SK-N-SH (cell line): ENCODE results near the gene ZNF18. TPM values are rescaled to one million over a fixed set of nuclear protein-coding genes. Genes with fewer than 3 reads are reported as not detected.

ENCODE experiments used
- CTCF ChIA-PET: fragments of 300-600, 350-600 bp; formaldehyde crosslinking; extraction: SDS; loops from one replicate; lab custom pipeline; 2021; lab: Yijun Ruan, JAX
- POLR2A ChIA-PET: fragments of 350-600 bp; sonication (Branson Sonifier 250); formaldehyde crosslinking; extraction: SDS; loops from one replicate; lab custom pipeline; 2020; ENCODE audit warnings: antibody characterized with exemption, inconsistent platforms; lab: Yijun Ruan, JAX
- DNase-seq: peaks from one replicate; pipeline ENCODE4 v3.0.0; 2012
- H2AFZ ChIP-seq: fragments of 200-600 bp; sonication (generic); 2 replicates; pipeline ENCODE4 v1.8.1; 2016; ENCODE audit warnings: antibody characterized with exemption, mild to moderate bottlenecking, low read depth
- H3F3A ChIP-seq: fragments of 200-600 bp; sonication (generic); replicated peaks from 2 replicates; pipeline ENCODE3; 2016; ENCODE audit warnings: antibody characterized with exemption, mild to moderate bottlenecking; ENCODE audit not compliant: insufficient read depth
- H3K27ac ChIP-seq, 2 experiments: fragments of 200-500 bp in 1 of 2; fragments of 200-600 bp in 1 of 2; sonication (Bioruptor generic) in 1 of 2; sonication (generic), shearing (Covaris generic) in 1 of 2; 2 replicates each; pipeline versions ENCODE4 v1.5.1 to v1.6.1; 2014 to 2016; ENCODE audit warnings: low read depth in 2 of 2, inconsistent platforms in 1 of 2, low read length in 1 of 2, mild to moderate bottlenecking in 1 of 2, mixed read lengths in 1 of 2
- H3K27me3 ChIP-seq: fragments of 200-600 bp; sonication (generic), shearing (Covaris generic); 2 replicates; pipeline ENCODE4 v1.6.1; 2016; ENCODE audit warnings: mixed run types; ENCODE audit not compliant: insufficient read depth
- H3K36me3 ChIP-seq, 2 experiments: fragments of 200-500 bp in 1 of 2; fragments of 200-600 bp in 1 of 2; sonication (Bioruptor generic) in 1 of 2; sonication (generic) in 1 of 2; replicated peaks in 1 of 2; 2 replicates each; pipeline versions ENCODE3 to v1.5.1; 2014 to 2016; ENCODE audit warnings: low read length in 1 of 2, mild to moderate bottlenecking in 1 of 2; ENCODE audit not compliant: insufficient read depth in 2 of 2, control insufficient read depth in 1 of 2
- H3K4me1 ChIP-seq, 2 experiments: fragments of 200-500 bp in 1 of 2; fragments of 200-600 bp in 1 of 2; sonication (Bioruptor generic) in 1 of 2; sonication (generic), shearing (Covaris generic) in 1 of 2; 2 replicates each; pipeline versions ENCODE4 v1.5.1 to v1.6.1; 2014 to 2016; ENCODE audit warnings: low read depth in 1 of 2, low read length in 1 of 2, mixed run types in 1 of 2; ENCODE audit not compliant: insufficient read depth in 2 of 2, control insufficient read depth in 1 of 2
- H3K4me2 ChIP-seq: fragments of 200-600 bp; sonication (generic), shearing (Covaris generic); 2 replicates; pipeline ENCODE4 v1.6.1; 2017; ENCODE audit warnings: mixed run types
- H3K4me3 ChIP-seq, 2 experiments: fragments of 200-500 bp in 1 of 2; fragments of 200-600 bp in 1 of 2; sonication (Bioruptor generic) in 1 of 2; sonication (generic), shearing (Covaris generic) in 1 of 2; 2 replicates each; pipeline versions ENCODE4 v1.5.1 to v1.8.1; 2014 to 2016; ENCODE audit warnings: low read depth in 2 of 2, inconsistent platforms in 1 of 2, low read length in 1 of 2, mild to moderate bottlenecking in 1 of 2, mixed read lengths in 1 of 2, moderate library complexity in 1 of 2
- H3K79me2 ChIP-seq: fragments of 200-600 bp; sonication (generic); 2 replicates; pipeline ENCODE4 v1.8.1; 2017; ENCODE audit warnings: mild to moderate bottlenecking; ENCODE audit not compliant: insufficient read depth
- H3K9ac ChIP-seq: fragments of 200-600 bp; sonication (generic); 2 replicates; pipeline ENCODE4 v1.6.1; 2017; ENCODE audit warnings: mixed run types
- H3K9me2 ChIP-seq: fragments of 200-600 bp; sonication (generic); 2 replicates; pipeline ENCODE4 v1.6.1; 2017; ENCODE audit warnings: mixed run types
- H3K9me3 ChIP-seq: fragments of 200-600 bp; sonication (generic); 2 replicates; pipeline ENCODE4 v1.6.1; 2017; ENCODE audit warnings: mixed run types, mild to moderate bottlenecking, moderate library complexity
- H4K20me1 ChIP-seq: fragments of 200-600 bp; sonication (generic); 2 replicates; pipeline ENCODE4 v1.6.1; 2017; ENCODE audit warnings: mild to moderate bottlenecking, mixed run types; ENCODE audit not compliant: insufficient read depth
- CHD2 ChIP-seq: fragments of 150-350 bp; IDR thresholded peaks from 2 replicates; pipeline ENCODE4 v1.6.1; 2018; ENCODE audit warnings: low read length; ENCODE audit not compliant: partially characterized antibody
- EP300 ChIP-seq, 2 experiments: IDR thresholded peaks; 2 replicates each; pipeline versions ENCODE4 v1.4.0 to v1.6.1; 2012; ENCODE audit warnings: borderline replicate concordance in 1 of 2, low read depth in 1 of 2, low read length in 1 of 2
- EZH2phosphoT487 ChIP-seq: fragments of 200-600 bp; sonication (generic); IDR thresholded peaks from 2 replicates; pipeline ENCODE4 v1.6.1; 2017; ENCODE audit warnings: low read depth, mixed run types, mild to moderate bottlenecking, antibody characterized with exemption, moderate library complexity, borderline replicate concordance
- FOSL2 ChIP-seq: IDR thresholded peaks from 2 replicates; pipeline ENCODE4 v1.4.0; 2012; ENCODE audit warnings: low read depth, mild to moderate bottlenecking, moderate library complexity, borderline replicate concordance
- FOXJ3 ChIP-seq: sonication (generic); formaldehyde crosslinking; IDR thresholded peaks from 2 replicates; pipeline ENCODE4 v1.5.1; 2020; ENCODE audit warnings: mild to moderate bottlenecking, missing genetic modification reagents
- GABPA ChIP-seq: IDR thresholded peaks from 2 replicates; pipeline ENCODE4 v1.4.0; 2012; ENCODE audit warnings: low read depth, mild to moderate bottlenecking
- MEF2A ChIP-seq: IDR thresholded peaks from 2 replicates; pipeline ENCODE4 v1.4.0; 2012; ENCODE audit warnings: low read depth, borderline replicate concordance
- MXI1 ChIP-seq: IDR thresholded peaks from 2 replicates; pipeline ENCODE4 v1.6.1; 2012; ENCODE audit warnings: mild to moderate bottlenecking, low read depth, low read length, improper control_type of control experiment
- NRF1 ChIP-seq: IDR thresholded peaks from 2 replicates; pipeline ENCODE4 v1.6.1; 2012; ENCODE audit warnings: low read depth, mild to moderate bottlenecking, low read length
- POLR2AphosphoS5 ChIP-seq: IDR thresholded peaks from 2 replicates; pipeline ENCODE4 v1.6.1; 2012; ENCODE audit warnings: low read depth, low read length
- RCOR1 ChIP-seq: fragments of 150-350 bp; IDR thresholded peaks from 2 replicates; pipeline ENCODE4 v1.6.1; 2017; ENCODE audit warnings: antibody characterized with exemption, low read length
- RFX5 ChIP-seq: IDR thresholded peaks from 2 replicates; pipeline ENCODE4 v1.6.1; 2012; ENCODE audit warnings: mild to moderate bottlenecking, improper control_type of control experiment, low read length
- RXRA ChIP-seq: IDR thresholded peaks from 2 replicates; pipeline ENCODE4 v1.4.0; 2012; ENCODE audit warnings: low read depth, mild to moderate bottlenecking, borderline replicate concordance
- TAF1 ChIP-seq: IDR thresholded peaks from 2 replicates; pipeline ENCODE4 v1.6.1; 2012; ENCODE audit warnings: low read depth, mild to moderate bottlenecking, low read length, moderate library complexity, borderline replicate concordance
- TCF12 ChIP-seq: IDR thresholded peaks from 2 replicates; pipeline ENCODE4 v1.4.0; 2012
- TEAD4 ChIP-seq: IDR thresholded peaks from 2 replicates; pipeline ENCODE4 v1.4.0; 2012; ENCODE audit warnings: mild to moderate bottlenecking, borderline replicate concordance; ENCODE audit not compliant: insufficient read depth
- WGBS: methylation state at CpG from one replicate; pipeline ENCODE4 v1.1.6; 2017; ENCODE audit warnings: low lambda C conversion rate; 5-methylcytosine and 5-hydroxymethylcytosine counted together
- polyA plus RNA-seq, 3 experiments: library from polyadenylated mRNA; depleted of rRNA; stranded (reverse); fragments of >200 nt; gene quantifications; 2 replicates each; pipeline ENCODE4 v1.2.3, GENCODE V29; 2012
- TF ChIP-seq, protein P1 (sequence below): IDR thresholded peaks from 2 replicates; pipeline ENCODE4 v1.4.0; 2012; ENCODE audit warnings: low read depth
- TF ChIP-seq, protein P2 (sequence below): IDR thresholded peaks from 2 replicates; pipeline ENCODE4 v1.6.1; 2012; ENCODE audit warnings: mild to moderate bottlenecking, low read depth, low read length, moderate library complexity
- TF ChIP-seq, protein P3 (sequence below): fragments of 150-350 bp; IDR thresholded peaks from 2 replicates; pipeline ENCODE4 v1.6.1; 2017; ENCODE audit warnings: antibody characterized with exemption, low read length, low read depth, borderline replicate concordance
- TF ChIP-seq, protein P4 (sequence below): IDR thresholded peaks from 2 replicates; pipeline ENCODE4 v1.4.0; 2012; ENCODE audit warnings: low read depth, borderline replicate concordance

ZNF18 gene
- polyA plus RNA-seq, 1 of the 3 experiments (the other 2 are of a cell fraction) = 3.2 TPM

DNA sequence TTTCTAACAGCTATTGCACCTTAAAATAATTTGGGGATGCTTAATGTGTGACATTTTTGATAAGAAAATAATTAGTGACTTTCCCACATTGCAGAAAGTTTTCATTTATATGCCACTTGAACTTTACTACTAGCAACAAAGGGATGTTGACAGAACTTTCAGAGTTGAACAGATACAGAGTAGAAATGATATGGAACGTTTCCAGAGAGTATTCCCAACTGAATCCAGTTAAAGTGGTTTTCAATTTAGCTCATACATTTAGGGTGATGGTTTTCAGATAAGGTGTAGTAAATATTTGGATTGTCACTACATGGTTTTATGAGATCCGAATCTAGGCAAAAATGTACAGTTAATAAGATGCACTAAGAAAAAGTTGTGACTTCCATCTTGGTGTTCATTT, 40.7 kb upstream of the ZNF18 start:
- ChIA-PET CTCF (no interaction called here), POLR2A (no interaction called here)
- 51% methylated on average over 2 of the region's 2 CpGs for WGBS
- DNase-seq = no peak
- Histone ChIP-seq H3K27ac (no peak overlapping the region), H3K27me3 (no peaks in the 10 kb centered on the region), H3F3A (peaks cover 15% of the 10 kb centered on the region), H3K36me3 (no peaks in the 10 kb centered on the region), H3K9ac (no peak overlapping the region), H3K9me3 (no peaks in the 10 kb centered on the region), H3K4me2 (no peak overlapping the region), H3K4me3 (no peak overlapping the region), H3K4me1 (peaks cover 0 to 9% of the 10 kb centered on the region in 2 experiments; a peak in 2 of 4 replicates), H2AFZ (no peak overlapping the region), H3K9me2 (no peaks in the 10 kb centered on the region), H4K20me1 (peaks cover 76% of the 10 kb centered on the region), H3K79me2 (peaks cover 91% of the 10 kb centered on the region)
- no peak for TF ChIP-seq NRF1
- TF ChIP-seq RFX5 = no peak
- no peak for TF ChIP-seq MXI1
- no peak for TF ChIP-seq FOSL2
- no peak for TF ChIP-seq TEAD4
- TF ChIP-seq RCOR1 = no peak
- no peak for TF ChIP-seq MEF2A
- TF ChIP-seq CHD2 = no peak
- TF ChIP-seq TCF12 = no peak
- TF ChIP-seq EZH2phosphoT487 = no peak
- TF ChIP-seq, protein P1, sequence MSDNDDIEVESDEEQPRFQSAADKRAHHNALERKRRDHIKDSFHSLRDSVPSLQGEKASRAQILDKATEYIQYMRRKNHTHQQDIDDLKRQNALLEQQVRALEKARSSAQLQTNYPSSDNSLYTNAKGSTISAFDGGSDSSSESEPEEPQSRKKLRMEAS = no peak

DNA sequence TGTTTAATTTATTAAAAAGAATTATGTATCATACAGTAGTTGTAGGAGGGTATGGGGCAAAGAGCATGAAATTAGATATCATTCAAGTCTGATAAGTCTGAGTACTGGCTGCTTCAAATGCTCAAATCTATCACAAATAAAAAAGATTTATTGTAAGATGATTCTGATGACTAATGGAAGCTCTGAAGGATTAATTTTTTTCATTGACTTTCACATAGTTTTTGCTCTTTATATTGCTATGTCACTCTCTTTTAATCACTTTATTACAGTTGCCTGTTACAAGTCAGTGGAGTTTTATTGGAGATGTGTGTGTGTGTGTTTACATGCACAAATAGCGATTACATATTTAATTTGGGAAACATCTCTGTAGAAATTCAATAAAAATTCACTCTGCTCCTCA, 38.4 kb upstream of the ZNF18 start:
- no peaks in the 10 kb centered on the region for H3K9me2 ChIP-seq
- peaks cover 79% of the 10 kb centered on the region for H4K20me1 ChIP-seq
- H3K79me2 ChIP-seq = peaks cover 96% of the 10 kb centered on the region
- POLR2A ChIA-PET = no interaction called here
- H3K36me3 ChIP-seq = no peaks in the 10 kb centered on the region
- 88% methylated on average over 1 of the region's 1 CpG for WGBS
- no peak for TF ChIP-seq POLR2AphosphoS5
- TF ChIP-seq, protein P2, sequence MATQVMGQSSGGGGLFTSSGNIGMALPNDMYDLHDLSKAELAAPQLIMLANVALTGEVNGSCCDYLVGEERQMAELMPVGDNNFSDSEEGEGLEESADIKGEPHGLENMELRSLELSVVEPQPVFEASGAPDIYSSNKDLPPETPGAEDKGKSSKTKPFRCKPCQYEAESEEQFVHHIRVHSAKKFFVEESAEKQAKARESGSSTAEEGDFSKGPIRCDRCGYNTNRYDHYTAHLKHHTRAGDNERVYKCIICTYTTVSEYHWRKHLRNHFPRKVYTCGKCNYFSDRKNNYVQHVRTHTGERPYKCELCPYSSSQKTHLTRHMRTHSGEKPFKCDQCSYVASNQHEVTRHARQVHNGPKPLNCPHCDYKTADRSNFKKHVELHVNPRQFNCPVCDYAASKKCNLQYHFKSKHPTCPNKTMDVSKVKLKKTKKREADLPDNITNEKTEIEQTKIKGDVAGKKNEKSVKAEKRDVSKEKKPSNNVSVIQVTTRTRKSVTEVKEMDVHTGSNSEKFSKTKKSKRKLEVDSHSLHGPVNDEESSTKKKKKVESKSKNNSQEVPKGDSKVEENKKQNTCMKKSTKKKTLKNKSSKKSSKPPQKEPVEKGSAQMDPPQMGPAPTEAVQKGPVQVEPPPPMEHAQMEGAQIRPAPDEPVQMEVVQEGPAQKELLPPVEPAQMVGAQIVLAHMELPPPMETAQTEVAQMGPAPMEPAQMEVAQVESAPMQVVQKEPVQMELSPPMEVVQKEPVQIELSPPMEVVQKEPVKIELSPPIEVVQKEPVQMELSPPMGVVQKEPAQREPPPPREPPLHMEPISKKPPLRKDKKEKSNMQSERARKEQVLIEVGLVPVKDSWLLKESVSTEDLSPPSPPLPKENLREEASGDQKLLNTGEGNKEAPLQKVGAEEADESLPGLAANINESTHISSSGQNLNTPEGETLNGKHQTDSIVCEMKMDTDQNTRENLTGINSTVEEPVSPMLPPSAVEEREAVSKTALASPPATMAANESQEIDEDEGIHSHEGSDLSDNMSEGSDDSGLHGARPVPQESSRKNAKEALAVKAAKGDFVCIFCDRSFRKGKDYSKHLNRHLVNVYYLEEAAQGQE = no peak
- TF ChIP-seq RXRA = no peak
- no peak for TF ChIP-seq TEAD4
- no peak for TF ChIP-seq TAF1
- TF ChIP-seq, protein P3, sequence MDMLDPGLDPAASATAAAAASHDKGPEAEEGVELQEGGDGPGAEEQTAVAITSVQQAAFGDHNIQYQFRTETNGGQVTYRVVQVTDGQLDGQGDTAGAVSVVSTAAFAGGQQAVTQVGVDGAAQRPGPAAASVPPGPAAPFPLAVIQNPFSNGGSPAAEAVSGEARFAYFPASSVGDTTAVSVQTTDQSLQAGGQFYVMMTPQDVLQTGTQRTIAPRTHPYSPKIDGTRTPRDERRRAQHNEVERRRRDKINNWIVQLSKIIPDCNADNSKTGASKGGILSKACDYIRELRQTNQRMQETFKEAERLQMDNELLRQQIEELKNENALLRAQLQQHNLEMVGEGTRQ = no peak
- no peak for TF ChIP-seq EZH2phosphoT487
- TF ChIP-seq NRF1 = no peak
- no peak for TF ChIP-seq EP300 (IDR thresholded peaks at IDR 0.05; ENCODE audit: borderline replicate concordance in 1 of 2, low read depth in 1 of 2, low read length in 1 of 2)
- TF ChIP-seq GABPA = no peak
- no peak for TF ChIP-seq FOXJ3 (CRISPR knock-in tag)
- TF ChIP-seq, protein P4, sequence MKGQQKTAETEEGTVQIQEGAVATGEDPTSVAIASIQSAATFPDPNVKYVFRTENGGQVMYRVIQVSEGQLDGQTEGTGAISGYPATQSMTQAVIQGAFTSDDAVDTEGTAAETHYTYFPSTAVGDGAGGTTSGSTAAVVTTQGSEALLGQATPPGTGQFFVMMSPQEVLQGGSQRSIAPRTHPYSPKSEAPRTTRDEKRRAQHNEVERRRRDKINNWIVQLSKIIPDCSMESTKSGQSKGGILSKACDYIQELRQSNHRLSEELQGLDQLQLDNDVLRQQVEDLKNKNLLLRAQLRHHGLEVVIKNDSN = no peak
- TF ChIP-seq, all 33 proteins: peak for 0
- H3K4me3 ChIP-seq = no peak overlapping the region
- H3K9ac ChIP-seq = no peak overlapping the region
- CTCF ChIA-PET = interaction anchor here (1.3 kb wide), 1 partner anchor 13 kb away, joined by 3 read pairs; no protein-coding TSS in a partner anchor
- no peaks in the 10 kb centered on the region for H3K27me3 ChIP-seq
- H3K4me2 ChIP-seq = no peak overlapping the region
- H3K27ac ChIP-seq = no peak overlapping the region
- H3K9me3 ChIP-seq = no peaks in the 10 kb centered on the region
- no peak overlapping the region for H2AFZ ChIP-seq
- no peak for DNase-seq
- peaks cover 0 to 4% of the 10 kb centered on the region in 2 experiments; a peak in 2 of 4 replicates for H3K4me1 ChIP-seq
- H3F3A ChIP-seq = peaks cover 5% of the 10 kb centered on the region
